ENCODE data around the gene CCL20.

The CCL20 gene

GRCh38 chr2:227808936-227809335 lies 4.7 kb upstream of the CCL20 start:
- no peak for TF ChIP-seq FOXP2 (optimal IDR thresholded peaks at IDR 0.05; ENCODE audit: borderline replicate concordance, extremely low read depth, extremely low read length, insufficient read depth)
- TF ChIP-seq SIN3A (IDR thresholded peaks at IDR 0.05; ENCODE audit: borderline replicate concordance, insufficient read depth, low read length), result no peak
- no peak for TF ChIP-seq POLR2AphosphoS5 (IDR thresholded peaks at IDR 0.05; ENCODE audit: low read depth, low read length)
- TF ChIP-seq REST (IDR thresholded peaks at IDR 0.05; ENCODE audit: insufficient read depth in 1 of 2, low read depth in 2 of 2, low read length in 2 of 2), result no peak
- TF ChIP-seq TAF1 (IDR thresholded peaks at IDR 0.05; ENCODE audit: borderline replicate concordance, insufficient read depth, low read length), result no peak

- TF ChIP-seq FOXP2 (optimal IDR thresholded peaks at IDR 0.05; ENCODE audit: borderline replicate concordance, extremely low read depth, extremely low read length, insufficient read depth), result no peak
- no peak for TF ChIP-seq POLR2AphosphoS5 (IDR thresholded peaks at IDR 0.05; ENCODE audit: low read depth, low read length)
- TF ChIP-seq TAF1 (IDR thresholded peaks at IDR 0.05; ENCODE audit: borderline replicate concordance, insufficient read depth, low read length), result no peak
- TF ChIP-seq SIN3A (IDR thresholded peaks at IDR 0.05; ENCODE audit: borderline replicate concordance, insufficient read depth, low read length), result no peak
- TF ChIP-seq REST (IDR thresholded peaks at IDR 0.05; ENCODE audit: insufficient read depth in 1 of 2, low read depth in 2 of 2, low read length in 2 of 2), result no peak
These were observed 1.6 kb upstream of the CCL20 start for GRCh38 chr2:227812001-227812400.

- TF ChIP-seq POLR2AphosphoS5 (IDR thresholded peaks at IDR 0.05; ENCODE audit: low read depth, low read length) (no peak), REST (IDR thresholded peaks at IDR 0.05; ENCODE audit: insufficient read depth in 1 of 2, low read depth in 2 of 2, low read length in 2 of 2) (no peak), TAF1 (IDR thresholded peaks at IDR 0.05; ENCODE audit: borderline replicate concordance, insufficient read depth, low read length) (no peak), FOXP2 (optimal IDR thresholded peaks at IDR 0.05; ENCODE audit: borderline replicate concordance, extremely low read depth, extremely low read length, insufficient read depth) (no peak), SIN3A (IDR thresholded peaks at IDR 0.05; ENCODE audit: borderline replicate concordance, insufficient read depth, low read length) (no peak)
These were observed 447 bp upstream of the CCL20 start for GRCh38 chr2:227813229-227813561.

GRCh38 chr2:227815066-227815465 lies 1.4 kb downstream of the CCL20 start:
- TF ChIP-seq FOXP2 (optimal IDR thresholded peaks at IDR 0.05; ENCODE audit: borderline replicate concordance, extremely low read depth, extremely low read length, insufficient read depth) (no peak), REST (IDR thresholded peaks at IDR 0.05; ENCODE audit: insufficient read depth in 1 of 2, low read depth in 2 of 2, low read length in 2 of 2) (no peak), POLR2AphosphoS5 (IDR thresholded peaks at IDR 0.05; ENCODE audit: low read depth, low read length) (no peak), TAF1 (IDR thresholded peaks at IDR 0.05; ENCODE audit: borderline replicate concordance, insufficient read depth, low read length) (no peak), SIN3A (IDR thresholded peaks at IDR 0.05; ENCODE audit: borderline replicate concordance, insufficient read depth, low read length) (no peak)

Data from PFSK-1 (cell line).